PC-3 (cell line): ENCODE data around the gene CCDC63. TPM values are rescaled to one million over a fixed set of nuclear protein-coding genes. Genes with fewer than 3 reads are reported as not detected.

Source experiments
- ATAC-seq: fragments of 200-7000 bp; cut with Tn5 transposase; 2 replicates; pipeline ENCODE4 v1.9.1; 2020; ENCODE audit warnings: mild to moderate bottlenecking, moderate library complexity
- BruUV-seq: library from RNA; stranded (reverse); fragments of 400-500 nt; replicated peaks from 2 replicates; lab custom pipeline; 2021; lab: Mats Ljungman, UMichigan
- CTCF ChIA-PET: fragments of 300-600 bp; sonication (Branson Sonifier 250); formaldehyde crosslinking; loops from one replicate; lab custom pipeline; 2022; ENCODE audit warnings: antibody characterized with exemption; lab: Charles Lee
- POLR2A ChIA-PET: fragments of 300-600 bp; sonication (Branson Sonifier 250); formaldehyde crosslinking; loops from one replicate; lab custom pipeline; 2022; ENCODE audit warnings: antibody characterized with exemption; ENCODE audit not compliant: unreplicated experiment; lab: Charles Lee
- DNase-seq: peaks from one replicate; pipeline ENCODE4 v3.0.0-alpha.2; 2015
- H2AFZ ChIP-seq: fragments of 300-600 bp; sonication (generic); 2 replicates; pipeline ENCODE4 v1.6.0; 2016; ENCODE audit warnings: antibody characterized with exemption, low read length
- H3F3A ChIP-seq: fragments of 300-600 bp; sonication (generic); one replicate; pipeline ENCODE4 v1.6.0; 2017; ENCODE audit warnings: antibody characterized with exemption, low read length, control low read depth, mild to moderate bottlenecking; ENCODE audit not compliant: unreplicated experiment
- H3K27ac ChIP-seq: fragments of 300-600 bp; sonication (generic); 2 replicates; pipeline ENCODE4 v1.5.1; 2016; ENCODE audit warnings: mild to moderate bottlenecking, low read length
- H3K27me3 ChIP-seq: fragments of 300-600 bp; sonication (generic); 2 replicates; pipeline ENCODE4 v1.6.1; 2016; ENCODE audit warnings: low read length, mixed read lengths
- H3K36me3 ChIP-seq: fragments of 300-600 bp; sonication (generic); 2 replicates; pipeline ENCODE4 v1.6.1; 2016; ENCODE audit warnings: low read depth, mixed run types, low read length, mixed read lengths
- H3K4me1 ChIP-seq: fragments of 300-600 bp; sonication (generic); 2 replicates; pipeline ENCODE4 v1.5.1; 2016; ENCODE audit warnings: low read length; ENCODE audit not compliant: insufficient read depth
- H3K4me2 ChIP-seq: fragments of 300-600 bp; sonication (generic); 2 replicates; pipeline ENCODE4 v1.6.0; 2016; ENCODE audit warnings: low read length
- H3K4me3 ChIP-seq: fragments of 300-600 bp; sonication (generic); 2 replicates; pipeline ENCODE4 v1.5.1; 2016; ENCODE audit warnings: mild to moderate bottlenecking, low read length, mixed read lengths
- H3K79me2 ChIP-seq: fragments of 300-600 bp; sonication (generic); 2 replicates; pipeline ENCODE4 v1.6.1; 2017; ENCODE audit warnings: low read length, mixed read lengths
- H3K9ac ChIP-seq: fragments of 300-600 bp; sonication (generic); 2 replicates; pipeline ENCODE4 v1.6.0; 2016; ENCODE audit warnings: mild to moderate bottlenecking, low read length
- H3K9me2 ChIP-seq: fragments of 300-600 bp; sonication (generic); replicated peaks from 2 replicates; pipeline ENCODE4 v1.6.1; 2016; ENCODE audit warnings: mixed run types, low read length, mixed read lengths
- H3K9me3 ChIP-seq: fragments of 300-600 bp; sonication (generic); 2 replicates; pipeline ENCODE4 v1.6.1; 2016; ENCODE audit warnings: low read length, mixed read lengths
- H4K20me1 ChIP-seq: fragments of 300-600 bp; sonication (generic); 2 replicates; pipeline ENCODE4 v1.6.1; 2016; ENCODE audit warnings: low read length, mixed read lengths
- CTCF ChIP-seq: fragments of 300-600 bp; sonication (generic); conservative IDR thresholded peaks from 2 replicates; pipeline ENCODE4 v1.5.1; 2017; ENCODE audit warnings: antibody characterized with exemption, low read depth, mild to moderate bottlenecking, low read length
- EZH2 ChIP-seq: fragments of 300-600 bp; sonication (generic); IDR thresholded peaks from one replicate; pipeline ENCODE4 v1.6.1; 2017; ENCODE audit warnings: antibody characterized with exemption, mild to moderate bottlenecking, low read length; ENCODE audit not compliant: unreplicated experiment
- EZH2phosphoT487 ChIP-seq: fragments of 300-600 bp; sonication (generic); IDR thresholded peaks from 2 replicates; pipeline ENCODE4 v1.6.1; 2018; ENCODE audit warnings: mild to moderate bottlenecking, antibody characterized with exemption, low read length, borderline replicate concordance
- intact Hi-C: fragments of 100-400 bp; cut with micrococcal nuclease; formaldehyde crosslinking; loops from 2 replicates; pipeline ENCODE4 v1.9.0; 2023
- total RNA-seq: library from RNA; depleted of rRNA; stranded (reverse); fragments of >200 nt; gene quantifications from 2 replicates; pipeline ENCODE4 v1.2.3, GENCODE V29; 2014

Gene CCDC63
- total RNA-seq, 1 experiment from 2014 or later = not detected

- DNase-seq = no peak
Observed at GRCh38 chr12:110862329-110862728, 15.5 kb downstream of the CCDC63 start.

GRCh38 chr12:110863161-110863560 lies 16.4 kb downstream of the CCDC63 start:
- Histone ChIP-seq H3F3A (no peaks in the 10 kb centered on the region), H3K4me2 (no peak overlapping the region), H3K9me3 (no peaks in the 10 kb centered on the region), H3K9me2 (no peaks in the 10 kb centered on the region), H3K9ac (no peak overlapping the region), H3K36me3 (no peaks in the 10 kb centered on the region), H3K79me2 (no peaks in the 10 kb centered on the region), H3K27ac (no peak overlapping the region), H2AFZ (no peak overlapping the region), H3K27me3 (no peaks in the 10 kb centered on the region), H3K4me1 (no peaks in the 10 kb centered on the region), H3K4me3 (no peak overlapping the region), H4K20me1 (no peaks in the 10 kb centered on the region)
- ChIA-PET POLR2A (no interaction called here), CTCF (no interaction called here)
- intact Hi-C loops = no loop called here
- no peak for DNase-seq
- TF ChIP-seq EZH2 (no peak), EZH2phosphoT487 (no peak), CTCF (no peak)
- ATAC-seq = no peak
- BruUV-seq = no TSS peak

More at GRCh38 chr12:110862329-110862728, 15.5 kb downstream of the CCDC63 start:
- no TSS peak for BruUV-seq
- no peak for TF ChIP-seq EZH2phosphoT487
- TF ChIP-seq EZH2 = no peak
- TF ChIP-seq CTCF = no peak
- no peak overlapping the region for H3K9ac ChIP-seq
- POLR2A ChIA-PET = no interaction called here
- H3K4me3 ChIP-seq = no peak overlapping the region
- CTCF ChIA-PET = no interaction called here
- no peaks in the 10 kb centered on the region for H3K9me2 ChIP-seq
- intact Hi-C loops = no loop called here
- no peaks in the 10 kb centered on the region for H3K36me3 ChIP-seq
- H4K20me1 ChIP-seq = no peaks in the 10 kb centered on the region
- no peak for ATAC-seq
- no peaks in the 10 kb centered on the region for H3K79me2 ChIP-seq
- no peaks in the 10 kb centered on the region for H3F3A ChIP-seq
- no peaks in the 10 kb centered on the region for H3K9me3 ChIP-seq
- no peaks in the 10 kb centered on the region for H3K27me3 ChIP-seq
- H3K4me2 ChIP-seq = no peak overlapping the region
- no peaks in the 10 kb centered on the region for H3K4me1 ChIP-seq
- no peak overlapping the region for H2AFZ ChIP-seq
- H3K27ac ChIP-seq = no peak overlapping the region

GRCh38 chr12:110865521-110865920 lies 18.7 kb downstream of the CCDC63 start:
- BruUV-seq = no TSS peak
- Histone ChIP-seq H3K4me1 (no peaks in the 10 kb centered on the region), H3K79me2 (no peaks in the 10 kb centered on the region), H3K4me2 (no peak overlapping the region), H2AFZ (no peak overlapping the region), H3K36me3 (no peaks in the 10 kb centered on the region), H3K9me2 (no peaks in the 10 kb centered on the region), H3K27me3 (no peaks in the 10 kb centered on the region), H3K9me3 (no peaks in the 10 kb centered on the region), H3K4me3 (no peak overlapping the region), H4K20me1 (no peaks in the 10 kb centered on the region), H3F3A (no peaks in the 10 kb centered on the region), H3K27ac (no peak overlapping the region), H3K9ac (no peak overlapping the region)
- ChIA-PET POLR2A (no interaction called here), CTCF (interaction anchor here (0.5 kb wide), 1 partner anchor 766 kb away, joined by 3 read pairs; no protein-coding TSS in a partner anchor)
- TF ChIP-seq EZH2 = no peak
- no peak for TF ChIP-seq CTCF
- TF ChIP-seq EZH2phosphoT487 = no peak
- ATAC-seq (no peak), DNase-seq (no peak)
- intact Hi-C loops = no loop called here
